ENCODE data around the gene NELL2.

NELL2 gene

GRCh38 chr12:44778863-44779262 lies 97.3 kb downstream of the NELL2 start:
- DNase-seq (ENCODE audit: low read depth in 1 of 2, low spot score in 1 of 2), result no peak
- H3K27ac ChIP-seq (replicated peaks), result no peak overlapping the region
- TF ChIP-seq CTCF (IDR thresholded peaks at IDR 0.05; ENCODE audit: insufficient read depth, low read length), result no peak
- TF ChIP-seq, protein P1, sequence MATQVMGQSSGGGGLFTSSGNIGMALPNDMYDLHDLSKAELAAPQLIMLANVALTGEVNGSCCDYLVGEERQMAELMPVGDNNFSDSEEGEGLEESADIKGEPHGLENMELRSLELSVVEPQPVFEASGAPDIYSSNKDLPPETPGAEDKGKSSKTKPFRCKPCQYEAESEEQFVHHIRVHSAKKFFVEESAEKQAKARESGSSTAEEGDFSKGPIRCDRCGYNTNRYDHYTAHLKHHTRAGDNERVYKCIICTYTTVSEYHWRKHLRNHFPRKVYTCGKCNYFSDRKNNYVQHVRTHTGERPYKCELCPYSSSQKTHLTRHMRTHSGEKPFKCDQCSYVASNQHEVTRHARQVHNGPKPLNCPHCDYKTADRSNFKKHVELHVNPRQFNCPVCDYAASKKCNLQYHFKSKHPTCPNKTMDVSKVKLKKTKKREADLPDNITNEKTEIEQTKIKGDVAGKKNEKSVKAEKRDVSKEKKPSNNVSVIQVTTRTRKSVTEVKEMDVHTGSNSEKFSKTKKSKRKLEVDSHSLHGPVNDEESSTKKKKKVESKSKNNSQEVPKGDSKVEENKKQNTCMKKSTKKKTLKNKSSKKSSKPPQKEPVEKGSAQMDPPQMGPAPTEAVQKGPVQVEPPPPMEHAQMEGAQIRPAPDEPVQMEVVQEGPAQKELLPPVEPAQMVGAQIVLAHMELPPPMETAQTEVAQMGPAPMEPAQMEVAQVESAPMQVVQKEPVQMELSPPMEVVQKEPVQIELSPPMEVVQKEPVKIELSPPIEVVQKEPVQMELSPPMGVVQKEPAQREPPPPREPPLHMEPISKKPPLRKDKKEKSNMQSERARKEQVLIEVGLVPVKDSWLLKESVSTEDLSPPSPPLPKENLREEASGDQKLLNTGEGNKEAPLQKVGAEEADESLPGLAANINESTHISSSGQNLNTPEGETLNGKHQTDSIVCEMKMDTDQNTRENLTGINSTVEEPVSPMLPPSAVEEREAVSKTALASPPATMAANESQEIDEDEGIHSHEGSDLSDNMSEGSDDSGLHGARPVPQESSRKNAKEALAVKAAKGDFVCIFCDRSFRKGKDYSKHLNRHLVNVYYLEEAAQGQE (IDR thresholded peaks at IDR 0.05; ENCODE audit: insufficient replicate concordance, low read depth), result no peak
- H3K27me3 ChIP-seq (ENCODE audit: insufficient read depth, poor library complexity, severe bottlenecking), result no peaks in the 10 kb centered on the region
- H3K4me3 ChIP-seq (replicated peaks; ENCODE audit: insufficient read depth, low read length), result no peak overlapping the region

DNA sequence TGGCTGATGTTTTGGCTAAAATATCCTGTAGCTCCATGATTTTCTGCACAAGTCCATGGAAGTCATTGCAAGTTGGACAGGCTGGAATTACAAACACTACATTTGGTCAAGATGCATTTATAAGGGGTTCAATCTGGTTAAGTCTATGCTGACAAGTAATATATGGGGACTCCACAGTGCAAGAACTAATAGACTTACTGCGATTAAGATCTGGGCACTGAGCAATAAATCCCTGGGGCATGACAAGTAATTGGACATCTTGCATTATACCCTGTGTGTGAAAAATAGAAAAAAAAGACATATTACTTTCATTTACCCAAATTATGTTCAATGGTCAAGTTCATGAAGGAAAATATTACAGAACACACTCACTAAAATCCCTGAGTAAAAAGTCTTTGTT lies 99.1 kb downstream of the NELL2 start:
- H3K27ac ChIP-seq (replicated peaks), result no peak overlapping the region
- no peak for DNase-seq (ENCODE audit: low read depth in 1 of 2, low spot score in 1 of 2)
- no peak for TF ChIP-seq CTCF (IDR thresholded peaks at IDR 0.05; ENCODE audit: insufficient read depth, low read length)
- TF ChIP-seq SPI1 (IDR thresholded peaks at IDR 0.05; ENCODE audit: borderline replicate concordance, low read depth), result no peak
- TF ChIP-seq, protein P1 (IDR thresholded peaks at IDR 0.05; ENCODE audit: insufficient replicate concordance, low read depth), result no peak
- no peak for TF ChIP-seq POLR2AphosphoS5 (IDR thresholded peaks at IDR 0.05; ENCODE audit: low read depth)
- no peak for TF ChIP-seq GABPA (IDR thresholded peaks at IDR 0.05; ENCODE audit: low read depth)
- H3K4me3 ChIP-seq (replicated peaks; ENCODE audit: insufficient read depth, low read length), result no peak overlapping the region
- H3K27me3 ChIP-seq (ENCODE audit: insufficient read depth, poor library complexity, severe bottlenecking), result no peaks in the 10 kb centered on the region

- no peak overlapping the region for H3K4me3 ChIP-seq (replicated peaks; ENCODE audit: insufficient read depth, low read length)
- TF ChIP-seq, protein P1 (IDR thresholded peaks at IDR 0.05; ENCODE audit: insufficient replicate concordance, low read depth), result no peak
- no peak for TF ChIP-seq POLR2AphosphoS5 (IDR thresholded peaks at IDR 0.05; ENCODE audit: low read depth)
- no peak for TF ChIP-seq GABPA (IDR thresholded peaks at IDR 0.05; ENCODE audit: low read depth)
- no peak for TF ChIP-seq CTCF (IDR thresholded peaks at IDR 0.05; ENCODE audit: insufficient read depth, low read length)
- TF ChIP-seq SPI1 (IDR thresholded peaks at IDR 0.05; ENCODE audit: borderline replicate concordance, low read depth), result no peak
- H3K27ac ChIP-seq (replicated peaks), result no peak overlapping the region
- H3K27me3 ChIP-seq (ENCODE audit: insufficient read depth, poor library complexity, severe bottlenecking), result no peaks in the 10 kb centered on the region
- DNase-seq (ENCODE audit: low read depth in 1 of 2, low spot score in 1 of 2), result no peak
Measured at GRCh38 chr12:44775901-44776300, 100.2 kb downstream of the NELL2 start.
